ENCODE results near the gene SASH3.

SASH3 gene

DNA sequence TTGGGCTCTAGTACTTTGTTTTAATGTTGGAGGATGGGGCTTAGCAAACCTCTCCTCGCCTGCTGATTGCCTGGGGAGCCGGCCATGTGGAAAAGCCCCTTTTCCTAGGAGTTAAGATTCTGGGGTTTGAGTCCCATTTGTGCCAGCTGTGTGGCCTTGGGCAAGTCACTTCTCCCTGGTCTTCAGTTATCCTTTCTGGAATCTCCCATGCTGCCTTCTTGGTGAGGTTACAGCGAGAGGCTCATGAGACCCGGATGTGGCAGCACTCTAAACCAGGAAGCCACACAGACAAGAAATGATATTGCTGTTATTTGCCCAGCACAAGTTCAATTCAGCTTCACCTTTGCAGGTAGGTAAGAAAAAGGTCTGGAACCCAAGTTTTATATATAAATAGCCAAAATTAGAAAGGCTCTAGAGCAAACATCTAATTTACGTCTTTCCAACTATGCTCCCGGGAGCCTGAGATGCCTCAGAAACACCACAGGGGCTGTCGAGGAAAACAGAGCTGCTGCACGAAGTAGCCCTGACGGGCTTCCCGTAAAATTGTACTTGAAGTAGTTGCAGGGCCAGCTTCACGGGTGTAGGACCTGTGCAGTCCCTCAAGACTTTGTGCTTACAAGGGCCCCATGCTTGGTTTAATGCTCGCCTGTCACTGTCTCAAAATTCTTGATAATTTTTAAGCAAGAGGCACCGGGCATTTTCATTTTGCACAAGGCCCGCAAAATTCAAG is 8.3 kb upstream of the SASH3 start:
- DNase-seq (ENCODE audit: insufficient read length, low spot score) (no peak), FAIRE-seq (peak; percentile 76)
- TF ChIP-seq POLR2A (IDR thresholded peaks at IDR 0.05; ENCODE audit: low read depth, low read length) (no peak), SPI1 (IDR thresholded peaks at IDR 0.05; ENCODE audit: low read depth, low read length) (no peak), TAF1 (IDR thresholded peaks at IDR 0.05; ENCODE audit: low read depth, low read length) (no peak), PAX5 (IDR thresholded peaks at IDR 0.05; ENCODE audit: insufficient read depth, low read length, severe bottlenecking) (no peak), POLR2AphosphoS5 (IDR thresholded peaks at IDR 0.05; ENCODE audit: low read depth, low read length) (no peak), POU2F2 (IDR thresholded peaks at IDR 0.05; ENCODE audit: low read depth, low read length) (no peak)

DNA sequence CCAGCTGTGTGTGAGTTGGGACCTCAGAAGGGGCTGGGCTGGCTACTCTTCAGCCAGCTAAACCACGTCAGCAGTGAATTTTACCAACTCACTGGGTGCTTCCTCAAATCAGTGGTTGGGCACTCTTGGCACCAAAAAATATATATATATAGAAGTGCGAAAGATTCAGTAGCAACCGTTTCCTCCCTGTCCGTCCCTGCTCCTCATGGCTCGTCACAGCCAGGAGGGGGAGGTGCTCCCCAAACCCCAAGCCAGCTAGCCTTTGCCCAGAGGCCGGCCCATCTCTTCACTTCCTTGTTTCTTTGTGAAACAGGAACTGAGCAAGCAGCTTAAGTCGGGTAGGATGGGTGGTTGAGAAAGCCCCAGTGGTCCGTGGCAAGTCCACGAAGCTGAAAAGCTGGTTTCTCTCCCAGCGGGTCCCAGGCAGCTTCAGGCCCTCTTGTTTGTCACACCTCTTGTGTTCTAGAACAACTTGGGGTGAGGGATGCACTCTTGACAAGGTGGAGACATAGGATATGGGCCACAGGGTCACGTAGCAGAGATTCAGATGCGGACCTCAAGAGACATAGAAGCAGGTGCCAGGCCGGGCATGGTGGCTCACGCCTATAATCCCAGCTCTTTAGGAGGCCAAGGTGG is 6.8 kb upstream of the SASH3 start:
- DNase-seq (ENCODE audit: insufficient read length, low spot score) = no peak
- peak; percentile 98 for FAIRE-seq
- TF ChIP-seq POLR2A (IDR thresholded peaks at IDR 0.05; ENCODE audit: low read depth, low read length) = 0 out of 2 replicates have a peak, but pooled peaks have one; percentile 25
- peak; percentile 31; the same call in 1 of the 2 replicates for TF ChIP-seq TAF1 (IDR thresholded peaks at IDR 0.05; ENCODE audit: low read depth, low read length)
- TF ChIP-seq SPI1 (IDR thresholded peaks at IDR 0.05; ENCODE audit: low read depth, low read length) = peak; percentile 97
- TF ChIP-seq POLR2AphosphoS5 (IDR thresholded peaks at IDR 0.05; ENCODE audit: low read depth, low read length) = peak; percentile 47; the same call in 1 of the 2 replicates
- no peak for TF ChIP-seq POU2F2 (IDR thresholded peaks at IDR 0.05; ENCODE audit: low read depth, low read length)
- no peak for TF ChIP-seq PAX5 (IDR thresholded peaks at IDR 0.05; ENCODE audit: insufficient read depth, low read length, severe bottlenecking)

DNA sequence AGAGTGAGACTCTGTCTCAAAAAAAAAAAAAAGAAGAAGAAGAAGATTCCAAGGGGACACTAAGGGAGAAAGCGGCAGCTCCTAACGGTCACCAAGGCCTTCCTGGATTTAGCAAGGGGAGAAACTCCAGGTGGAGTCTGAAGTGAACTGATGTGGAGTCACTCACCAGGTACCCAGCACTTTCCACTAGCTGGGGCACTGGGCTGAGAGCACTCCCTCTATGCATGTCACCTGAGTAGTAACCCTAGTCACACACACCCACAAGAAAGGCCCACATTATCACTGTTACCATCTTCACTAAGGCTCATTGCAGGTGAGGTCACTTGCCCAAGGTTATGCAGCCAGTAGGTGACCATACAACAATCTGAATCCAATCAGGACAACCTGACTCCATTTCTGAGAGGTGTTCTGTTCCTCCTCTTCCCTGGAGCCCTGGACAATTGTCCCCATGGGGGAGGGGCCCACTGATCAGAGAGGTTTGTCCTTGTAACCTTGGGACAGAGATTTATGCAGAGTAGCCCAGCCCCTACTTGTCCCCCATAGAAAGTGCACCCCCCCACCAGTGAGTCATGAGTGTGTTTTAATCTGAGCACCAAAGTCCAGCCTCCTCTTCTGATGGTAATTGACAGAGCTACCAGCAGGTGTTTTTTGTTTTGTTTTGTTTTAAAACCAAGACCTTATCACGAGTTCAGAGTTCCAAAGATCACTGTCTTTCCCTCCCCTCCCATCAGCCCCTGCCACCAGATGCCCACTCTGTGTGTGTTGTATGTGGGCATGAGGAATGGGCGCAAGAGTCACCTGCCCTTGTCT is 5.9 kb upstream of the SASH3 start:
- DNase-seq (ENCODE audit: insufficient read length, low spot score) = no peak
- FAIRE-seq = peak; percentile 94
- TF ChIP-seq TAF1 (IDR thresholded peaks at IDR 0.05; ENCODE audit: low read depth, low read length) = no peak
- TF ChIP-seq POU2F2 (IDR thresholded peaks at IDR 0.05; ENCODE audit: low read depth, low read length) = no peak
- no peak for TF ChIP-seq SPI1 (IDR thresholded peaks at IDR 0.05; ENCODE audit: low read depth, low read length)
- TF ChIP-seq PAX5 (IDR thresholded peaks at IDR 0.05; ENCODE audit: insufficient read depth, low read length, severe bottlenecking) = no peak
- no peak for TF ChIP-seq POLR2AphosphoS5 (IDR thresholded peaks at IDR 0.05; ENCODE audit: low read depth, low read length)
- no peak for TF ChIP-seq POLR2A (IDR thresholded peaks at IDR 0.05; ENCODE audit: low read depth, low read length)

DNA sequence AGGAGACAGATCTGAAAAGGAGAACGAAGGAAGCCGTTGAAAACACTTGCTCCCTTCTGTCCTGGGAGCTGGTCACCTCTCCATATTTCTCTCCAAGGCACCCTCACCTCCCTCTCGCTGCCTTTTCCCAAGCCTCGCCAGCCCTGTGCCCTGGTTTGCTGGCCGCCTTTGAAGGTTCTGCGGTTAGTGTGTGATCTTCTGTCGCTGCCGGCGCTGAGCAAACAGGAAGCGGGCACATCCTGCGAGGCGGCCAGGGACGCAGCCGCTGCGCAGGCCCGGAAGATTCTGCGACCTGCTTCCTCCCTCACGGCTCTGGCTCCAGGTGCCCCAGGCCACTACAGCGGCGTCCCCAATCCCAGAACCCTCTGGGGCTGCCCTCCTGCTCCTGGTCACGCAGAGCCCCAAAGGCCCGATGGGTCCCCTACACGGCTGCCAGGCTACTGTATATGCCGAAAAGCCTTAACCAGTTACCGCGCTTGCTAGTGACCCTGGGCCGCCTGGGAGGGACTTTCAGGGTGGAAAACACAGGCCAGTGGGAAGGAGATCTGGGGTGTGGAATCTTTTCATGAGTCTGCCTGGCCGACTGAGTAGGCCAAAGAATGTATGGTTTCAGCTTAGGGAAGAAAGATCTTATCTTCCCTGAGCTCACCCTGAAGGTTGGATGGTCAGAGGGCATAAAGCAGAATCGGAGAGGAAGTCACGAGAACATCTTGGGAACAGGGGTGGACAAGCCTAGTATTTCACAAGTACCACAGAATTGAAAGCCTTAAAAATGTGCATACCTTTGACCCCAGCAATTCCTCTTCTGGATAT is 2.3 kb upstream of the SASH3 start:
- TF ChIP-seq POLR2A (IDR thresholded peaks at IDR 0.05; ENCODE audit: low read depth, low read length) = peak; percentile 63
- TF ChIP-seq SPI1 (IDR thresholded peaks at IDR 0.05; ENCODE audit: low read depth, low read length) = peak; percentile 76
- peak; percentile 82 for TF ChIP-seq TAF1 (IDR thresholded peaks at IDR 0.05; ENCODE audit: low read depth, low read length)
- TF ChIP-seq POLR2AphosphoS5 (IDR thresholded peaks at IDR 0.05; ENCODE audit: low read depth, low read length) = peak; percentile 60; the same call in 1 of the 2 replicates
- TF ChIP-seq PAX5 (IDR thresholded peaks at IDR 0.05; ENCODE audit: insufficient read depth, low read length, severe bottlenecking) = no peak
- DNase-seq (ENCODE audit: insufficient read length, low spot score) = no peak
- FAIRE-seq = peak; percentile 97

DNA sequence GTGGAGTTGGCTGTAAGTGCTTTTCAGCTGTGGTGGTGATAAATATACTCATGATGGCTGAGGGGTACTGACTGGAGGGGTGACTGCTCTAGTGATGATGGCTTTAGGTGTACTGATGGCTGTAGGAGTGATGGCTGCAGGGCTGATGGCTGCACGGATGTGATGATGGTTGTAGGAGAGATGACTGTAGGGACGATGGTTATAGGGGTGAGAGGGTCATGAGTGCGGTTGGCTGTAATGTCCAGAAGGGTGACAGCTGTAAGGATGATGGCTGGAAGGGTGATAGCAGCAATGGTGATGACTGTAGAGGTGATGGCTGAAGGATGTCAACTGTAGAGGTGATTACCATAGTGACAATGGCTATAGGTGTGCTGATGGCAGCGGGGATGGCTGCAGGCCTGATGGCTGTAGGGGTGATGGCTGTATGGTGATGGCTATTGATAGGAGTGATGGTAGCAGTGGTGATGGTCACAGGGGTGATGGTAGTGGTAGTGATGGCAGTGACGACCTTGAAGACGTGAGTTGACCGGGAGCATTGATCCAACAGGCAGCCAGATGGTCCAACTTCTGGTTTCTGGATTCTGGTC is 570 bp upstream of the SASH3 start:
- FAIRE-seq (no peak), DNase-seq (ENCODE audit: insufficient read length, low spot score) (no peak)
- TF ChIP-seq POLR2A (IDR thresholded peaks at IDR 0.05; ENCODE audit: low read depth, low read length) (no peak), PAX5 (IDR thresholded peaks at IDR 0.05; ENCODE audit: insufficient read depth, low read length, severe bottlenecking) (no peak), SPI1 (IDR thresholded peaks at IDR 0.05; ENCODE audit: low read depth, low read length) (no peak), POU2F2 (IDR thresholded peaks at IDR 0.05; ENCODE audit: low read depth, low read length) (no peak), POLR2AphosphoS5 (IDR thresholded peaks at IDR 0.05; ENCODE audit: low read depth, low read length) (no peak), TAF1 (IDR thresholded peaks at IDR 0.05; ENCODE audit: low read depth, low read length) (no peak)

DNA sequence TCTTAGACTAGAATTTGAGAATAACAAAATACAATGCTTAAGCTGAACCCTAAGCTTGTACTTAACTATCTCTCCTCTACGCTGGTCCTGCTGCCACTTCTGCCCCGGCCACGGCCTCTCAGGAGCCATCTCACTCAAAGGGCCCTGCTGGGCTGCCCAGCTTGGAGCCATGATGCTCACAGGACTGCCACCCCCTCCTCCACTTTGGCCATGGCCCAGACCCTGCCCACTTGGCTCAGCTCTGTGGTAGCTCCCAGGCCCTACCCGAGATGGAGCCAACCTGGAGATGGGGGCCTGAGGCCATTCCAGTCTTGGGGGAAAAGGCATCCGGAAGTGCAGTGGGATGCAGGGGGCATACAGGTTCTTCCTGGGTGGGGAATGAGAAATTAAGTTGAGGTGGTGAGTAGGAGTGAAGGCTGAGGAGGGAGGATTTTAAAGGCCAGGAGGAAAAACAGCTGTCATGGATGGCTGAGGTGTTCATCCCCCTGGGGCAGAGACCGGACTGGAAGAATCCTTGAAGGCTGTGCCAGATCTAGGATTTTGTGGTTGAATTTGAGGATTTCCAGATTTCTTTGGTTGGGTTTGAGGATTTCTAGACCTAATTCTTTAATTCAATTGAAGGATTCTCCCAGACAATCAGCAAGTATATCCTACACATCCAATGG is 824 bp downstream of the SASH3 start:
- no peak for DNase-seq (ENCODE audit: insufficient read length, low spot score)

DNA sequence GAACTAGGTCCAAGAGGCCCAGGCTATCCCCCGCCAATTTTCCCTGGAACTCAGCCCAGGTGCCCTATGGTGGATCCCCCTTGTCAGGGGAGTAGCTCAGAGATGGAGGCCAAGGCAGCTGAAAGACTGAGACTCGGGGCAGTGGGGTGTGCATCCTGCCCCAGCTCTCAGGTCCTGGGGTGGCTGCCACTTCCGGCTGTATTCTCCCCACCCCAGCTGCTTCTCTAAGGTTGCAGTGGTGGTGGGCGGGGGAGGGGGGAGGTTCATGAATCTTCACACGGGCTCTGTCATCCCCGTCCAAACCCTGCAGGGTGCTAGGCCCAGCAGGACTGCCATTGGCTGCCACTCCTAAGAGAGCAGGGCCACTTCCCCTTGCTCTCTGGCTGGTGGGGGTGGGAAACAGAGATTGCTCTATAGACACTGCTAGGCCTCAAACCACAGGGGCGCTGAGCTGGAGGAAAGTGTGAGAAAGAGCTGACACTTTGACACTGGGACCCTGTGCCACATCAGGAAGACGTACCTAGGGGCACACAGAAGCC is 1.5 kb downstream of the SASH3 start:
- TF ChIP-seq PAX5 (IDR thresholded peaks at IDR 0.05; ENCODE audit: insufficient read depth, low read length, severe bottlenecking) = peak; percentile 66
- peak; percentile 84 for TF ChIP-seq SPI1 (IDR thresholded peaks at IDR 0.05; ENCODE audit: low read depth, low read length)
- TF ChIP-seq POU2F2 (IDR thresholded peaks at IDR 0.05; ENCODE audit: low read depth, low read length) = no peak
- peak; percentile 72 for TF ChIP-seq TAF1 (IDR thresholded peaks at IDR 0.05; ENCODE audit: low read depth, low read length)
- TF ChIP-seq POLR2AphosphoS5 (IDR thresholded peaks at IDR 0.05; ENCODE audit: low read depth, low read length) = peak; percentile 51; the same call in 1 of the 2 replicates
- peak; percentile 74 for TF ChIP-seq POLR2A (IDR thresholded peaks at IDR 0.05; ENCODE audit: low read depth, low read length)
- peak; percentile 99 for FAIRE-seq

More for the DNA sequence above, 824 bp downstream of the SASH3 start:
- TF ChIP-seq SPI1 (IDR thresholded peaks at IDR 0.05; ENCODE audit: low read depth, low read length) = no peak
- TF ChIP-seq TAF1 (IDR thresholded peaks at IDR 0.05; ENCODE audit: low read depth, low read length) = no peak
- no peak for TF ChIP-seq POU2F2 (IDR thresholded peaks at IDR 0.05; ENCODE audit: low read depth, low read length)
- FAIRE-seq = peak; percentile 51

More for the DNA sequence above, 1.5 kb downstream of the SASH3 start:
- peak; percentile 52 for DNase-seq (ENCODE audit: insufficient read length, low spot score)
